ENCODE measurements around the gene METTL8.

DNA sequence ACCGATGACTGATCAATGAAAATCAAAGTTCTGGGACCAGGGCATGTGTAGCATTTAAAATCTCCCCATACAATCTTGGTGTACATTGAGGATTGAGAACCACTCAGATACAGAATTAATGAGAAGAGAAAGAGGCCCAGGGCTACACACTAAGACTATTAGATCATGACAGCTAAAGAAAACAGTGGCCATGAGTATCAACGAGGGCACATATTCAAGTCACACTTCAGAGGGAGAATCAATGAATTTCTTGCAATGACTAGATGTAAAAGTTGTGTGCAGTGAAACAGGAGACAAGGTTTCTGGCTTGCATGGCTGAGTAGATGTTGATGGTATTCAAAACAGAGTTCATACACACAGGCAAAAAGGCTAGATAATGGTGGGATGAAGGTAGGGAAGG, 29.1 kb downstream of the METTL8 start:
- TF ChIP-seq CTCF (IDR thresholded peaks at IDR 0.05; ENCODE audit: insufficient read depth, low read length) (no peak), POLR2AphosphoS5 (IDR thresholded peaks at IDR 0.05; ENCODE audit: low read depth) (no peak), SPI1 (IDR thresholded peaks at IDR 0.05; ENCODE audit: borderline replicate concordance, low read depth) (no peak)
- TF ChIP-seq, protein P1, sequence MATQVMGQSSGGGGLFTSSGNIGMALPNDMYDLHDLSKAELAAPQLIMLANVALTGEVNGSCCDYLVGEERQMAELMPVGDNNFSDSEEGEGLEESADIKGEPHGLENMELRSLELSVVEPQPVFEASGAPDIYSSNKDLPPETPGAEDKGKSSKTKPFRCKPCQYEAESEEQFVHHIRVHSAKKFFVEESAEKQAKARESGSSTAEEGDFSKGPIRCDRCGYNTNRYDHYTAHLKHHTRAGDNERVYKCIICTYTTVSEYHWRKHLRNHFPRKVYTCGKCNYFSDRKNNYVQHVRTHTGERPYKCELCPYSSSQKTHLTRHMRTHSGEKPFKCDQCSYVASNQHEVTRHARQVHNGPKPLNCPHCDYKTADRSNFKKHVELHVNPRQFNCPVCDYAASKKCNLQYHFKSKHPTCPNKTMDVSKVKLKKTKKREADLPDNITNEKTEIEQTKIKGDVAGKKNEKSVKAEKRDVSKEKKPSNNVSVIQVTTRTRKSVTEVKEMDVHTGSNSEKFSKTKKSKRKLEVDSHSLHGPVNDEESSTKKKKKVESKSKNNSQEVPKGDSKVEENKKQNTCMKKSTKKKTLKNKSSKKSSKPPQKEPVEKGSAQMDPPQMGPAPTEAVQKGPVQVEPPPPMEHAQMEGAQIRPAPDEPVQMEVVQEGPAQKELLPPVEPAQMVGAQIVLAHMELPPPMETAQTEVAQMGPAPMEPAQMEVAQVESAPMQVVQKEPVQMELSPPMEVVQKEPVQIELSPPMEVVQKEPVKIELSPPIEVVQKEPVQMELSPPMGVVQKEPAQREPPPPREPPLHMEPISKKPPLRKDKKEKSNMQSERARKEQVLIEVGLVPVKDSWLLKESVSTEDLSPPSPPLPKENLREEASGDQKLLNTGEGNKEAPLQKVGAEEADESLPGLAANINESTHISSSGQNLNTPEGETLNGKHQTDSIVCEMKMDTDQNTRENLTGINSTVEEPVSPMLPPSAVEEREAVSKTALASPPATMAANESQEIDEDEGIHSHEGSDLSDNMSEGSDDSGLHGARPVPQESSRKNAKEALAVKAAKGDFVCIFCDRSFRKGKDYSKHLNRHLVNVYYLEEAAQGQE (IDR thresholded peaks at IDR 0.05; ENCODE audit: insufficient replicate concordance, low read depth) = no peak

All from HL-60 (cell line).